Neural cell (in vitro differentiated cells): ENCODE results near the gene SLCO3A1. TPM values are rescaled to one million over a fixed set of nuclear protein-coding genes. Genes with fewer than 3 reads are reported as not detected.

Experiments used
- H2AFZ ChIP-seq: fragments of 200-600, 300-800 bp; sonication (generic), shearing (Covaris generic); 2 replicates; pipeline ENCODE4 v1.6.0; 2014; ENCODE audit warnings: low read depth, mild to moderate bottlenecking, antibody characterized with exemption, low read length, moderate library complexity
- H3F3A ChIP-seq: fragments of 200-600 bp; shearing (Covaris generic); 2 replicates; pipeline ENCODE4 v1.6.1; 2016; ENCODE audit warnings: mild to moderate bottlenecking, moderate library complexity, mixed read lengths, antibody characterized with exemption, low read length; ENCODE audit not compliant: insufficient read depth, poor library complexity, severe bottlenecking
- H3K27ac ChIP-seq: fragments of 200-600, 300-800 bp; sonication (generic), shearing (Covaris generic); 2 replicates; pipeline ENCODE4 v1.5.1; 2014; ENCODE audit warnings: mild to moderate bottlenecking, low read length, moderate library complexity
- H3K27me3 ChIP-seq: fragments of 300-800, 200-600 bp; sonication (generic), shearing (Covaris generic); 2 replicates; pipeline ENCODE4 v1.6.0; 2014; ENCODE audit warnings: mild to moderate bottlenecking, low read depth, low read length, moderate library complexity; ENCODE audit not compliant: insufficient read depth
- H3K36me3 ChIP-seq: fragments of 300-800, 200-600 bp; sonication (generic), shearing (Covaris generic); 2 replicates; pipeline ENCODE4 v1.5.1; 2014; ENCODE audit warnings: mild to moderate bottlenecking, antibody characterized with exemption, low read length, moderate library complexity; ENCODE audit not compliant: insufficient read depth
- H3K4me2 ChIP-seq: fragments of 300-800, 200-600 bp; sonication (generic), shearing (Covaris generic); 2 replicates; pipeline ENCODE4 v1.6.0; 2014; ENCODE audit warnings: mild to moderate bottlenecking, low read length
- H3K4me3 ChIP-seq: fragments of 300-800, 200-600 bp; sonication (generic), shearing (Covaris generic); 2 replicates; pipeline ENCODE4 v1.5.1; 2014; ENCODE audit warnings: mild to moderate bottlenecking, low read length, moderate library complexity
- H3K79me2 ChIP-seq: fragments of 200-600 bp; shearing (Covaris generic); replicated peaks from 2 replicates; pipeline ENCODE4 v1.6.0; 2014; ENCODE audit warnings: mild to moderate bottlenecking, low read length, moderate library complexity; ENCODE audit not compliant: insufficient read depth
- H3K9ac ChIP-seq: fragments of 300-800, 200-600 bp; sonication (generic), shearing (Covaris generic); 2 replicates; pipeline ENCODE4 v1.6.1; 2016; ENCODE audit warnings: mild to moderate bottlenecking, low read length, mixed read lengths
- H3K9me2 ChIP-seq: fragments of 200-600 bp; shearing (Covaris generic); 2 replicates; pipeline ENCODE4 v1.6.1; 2016; ENCODE audit warnings: mild to moderate bottlenecking, low read length, mixed read lengths; ENCODE audit not compliant: insufficient read depth
- H3K9me3 ChIP-seq: fragments of 200-600, 300-800 bp; sonication (generic), shearing (Covaris generic); 2 replicates; pipeline ENCODE4 v1.6.1; 2016; ENCODE audit warnings: mild to moderate bottlenecking, mixed run types, low read length, moderate library complexity, mixed read lengths
- H4K20me1 ChIP-seq: fragments of 200-600 bp; shearing (Covaris generic); 2 replicates; pipeline ENCODE4 v1.6.1; 2016; ENCODE audit warnings: mild to moderate bottlenecking, mixed run types; ENCODE audit not compliant: insufficient read depth
- CTCF ChIP-seq: fragments of 450-650 bp; IDR thresholded peaks from 2 replicates; pipeline ENCODE4 v1.5.1; 2014; ENCODE audit warnings: antibody characterized with exemption, mild to moderate bottlenecking, moderate library complexity; ENCODE audit not compliant: poor library complexity, severe bottlenecking
- EP300 ChIP-seq: fragments of 450-650 bp; conservative IDR thresholded peaks from 2 replicates; pipeline ENCODE4 v1.6.1; 2014; ENCODE audit warnings: antibody characterized with exemption, mild to moderate bottlenecking, moderate library complexity; ENCODE audit not compliant: poor library complexity, severe bottlenecking
- EZH2 ChIP-seq: fragments of 200-600, 300-800 bp; shearing (Covaris generic), sonication (generic); IDR thresholded peaks from 2 replicates; pipeline ENCODE4 v1.6.1; 2014; ENCODE audit warnings: antibody characterized with exemption, low read length, borderline replicate concordance, mild to moderate bottlenecking; ENCODE audit not compliant: insufficient read depth, poor library complexity, severe bottlenecking
- MXI1 ChIP-seq: fragments of 450-650 bp; conservative IDR thresholded peaks from 2 replicates; pipeline ENCODE4 v1.6.1; 2014; ENCODE audit warnings: antibody characterized with exemption, mild to moderate bottlenecking; ENCODE audit not compliant: poor library complexity, severe bottlenecking
- POLR2AphosphoS5 ChIP-seq: IDR thresholded peaks from 2 replicates; pipeline ENCODE4 v1.6.1; 2012
- RAD21 ChIP-seq: fragments of 450-650 bp; conservative IDR thresholded peaks from 2 replicates; pipeline ENCODE4 v1.6.1; 2014; ENCODE audit warnings: antibody characterized with exemption, mild to moderate bottlenecking, moderate library complexity
- REST ChIP-seq: IDR thresholded peaks from 2 replicates; pipeline ENCODE4 v1.6.1; 2012; ENCODE audit warnings: borderline replicate concordance
- SMC3 ChIP-seq: fragments of 450-650 bp; conservative IDR thresholded peaks from 2 replicates; pipeline ENCODE4 v1.6.1; 2014; ENCODE audit warnings: antibody characterized with exemption, mild to moderate bottlenecking, moderate library complexity; ENCODE audit not compliant: poor library complexity
- TAF1 ChIP-seq: IDR thresholded peaks from 2 replicates; pipeline ENCODE4 v1.6.1; 2012; ENCODE audit warnings: low read depth
- polyA plus RNA-seq: library from polyadenylated mRNA; depleted of rRNA; stranded (reverse); fragments of >200 nt; gene quantifications from 2 replicates; pipeline ENCODE4 v1.2.3, GENCODE V29; 2014

Gene SLCO3A1
- polyA plus RNA-seq, 1 donor from 2014 or later = 14.2 TPM

GRCh38 chr15:91839867-91840266, 13.6 kb upstream of the SLCO3A1 start:
- Histone ChIP-seq H3K9ac (no peak overlapping the region), H3K9me3 (no peaks in the 10 kb centered on the region), H3K27ac (no peak overlapping the region), H3F3A (no peaks in the 10 kb centered on the region), H3K4me2 (no peak overlapping the region), H3K27me3 (no peaks in the 10 kb centered on the region), H3K9me2 (no peaks in the 10 kb centered on the region), H3K79me2 (no peaks in the 10 kb centered on the region), H2AFZ (no peak overlapping the region), H3K4me3 (no peak overlapping the region), H3K36me3 (no peaks in the 10 kb centered on the region), H4K20me1 (no peaks in the 10 kb centered on the region)
- TF ChIP-seq EZH2 = no peak
- TF ChIP-seq RAD21 = no peak
- TF ChIP-seq SMC3 = no peak
- no peak for TF ChIP-seq EP300
- no peak for TF ChIP-seq REST
- no peak for TF ChIP-seq TAF1
- no peak for TF ChIP-seq POLR2AphosphoS5
- no peak for TF ChIP-seq CTCF
- TF ChIP-seq MXI1 = no peak

- H3K9me2 ChIP-seq = no peaks in the 10 kb centered on the region
- H3K4me3 ChIP-seq = no peak overlapping the region
- H3K36me3 ChIP-seq = no peaks in the 10 kb centered on the region
- no peak overlapping the region for H3K9ac ChIP-seq
- H3K79me2 ChIP-seq = no peaks in the 10 kb centered on the region
- H3F3A ChIP-seq = no peaks in the 10 kb centered on the region
- no peak overlapping the region for H3K4me2 ChIP-seq
- H3K27ac ChIP-seq = no peak overlapping the region
- no peaks in the 10 kb centered on the region for H3K9me3 ChIP-seq
- H3K27me3 ChIP-seq = no peaks in the 10 kb centered on the region
- no peak overlapping the region for H2AFZ ChIP-seq
- TF ChIP-seq EZH2 (no peak), RAD21 (no peak), EP300 (no peak), POLR2AphosphoS5 (no peak), MXI1 (no peak), TAF1 (no peak), SMC3 (no peak), REST (no peak), CTCF (no peak)
- no peaks in the 10 kb centered on the region for H4K20me1 ChIP-seq
Measured at GRCh38 chr15:91841861-91842260, 11.6 kb upstream of the SLCO3A1 start.
